Nephron (organoid): ENCODE data around the gene LEMD2.

Experiments used
- H3K27ac Mint-ChIP-seq, 3 experiments: 2 replicates each; pipeline ENCODE4 v1.8.0; 2020; ENCODE audit warnings: mixed read lengths in 3 of 3, mild to moderate bottlenecking in 2 of 3, moderate library complexity in 1 of 3
- H3K27me3 Mint-ChIP-seq: 2 replicates; pipeline ENCODE4 v1.8.0; 2021; ENCODE audit warnings: low read depth, mild to moderate bottlenecking, moderate library complexity, mixed read lengths
- H3K36me3 Mint-ChIP-seq: 2 replicates; pipeline ENCODE4 v1.8.0; 2020; ENCODE audit warnings: low read depth, mixed read lengths
- H3K4me1 Mint-ChIP-seq: 2 replicates; pipeline ENCODE4 v1.8.0; 2020; ENCODE audit warnings: mixed read lengths
- H3K4me3 Mint-ChIP-seq, 3 experiments: 2 replicates each; pipeline ENCODE4 v1.8.0; 2020; ENCODE audit warnings: mild to moderate bottlenecking in 3 of 3, mixed read lengths in 3 of 3, moderate library complexity in 2 of 3
- H3K9me3 Mint-ChIP-seq: 2 replicates; pipeline ENCODE4 v1.8.0; 2020; ENCODE audit warnings: mixed read lengths
- TF ChIP-seq, protein P1 (sequence below), 3 experiments: fragments of 200-600 bp; sonication (generic); IDR thresholded peaks; one replicate each; pipeline ENCODE4 v1.5.0; 2021; ENCODE audit warnings: antibody characterized with exemption in 3 of 3; ENCODE audit not compliant: unreplicated experiment in 3 of 3

Gene LEMD2

DNA sequence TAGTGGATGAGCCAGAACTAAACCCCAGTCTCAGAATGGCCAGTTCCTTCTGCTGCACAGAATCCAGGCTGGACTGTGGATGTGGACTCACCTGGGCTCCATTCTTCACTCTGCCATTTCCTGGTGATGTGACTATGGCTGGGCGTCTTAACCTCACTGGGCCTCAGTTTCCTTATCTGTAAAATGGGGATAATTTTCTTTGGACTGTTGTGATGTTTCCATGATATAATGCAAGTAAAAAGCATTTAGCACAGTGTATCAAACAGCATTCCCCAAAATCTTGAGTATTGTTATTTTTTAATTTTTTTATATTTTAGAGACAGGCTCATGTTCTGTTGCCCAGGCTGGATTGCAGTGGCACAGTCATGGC is 36.3 kb downstream of the LEMD2 start:
- peaks cover 29% of the 10 kb centered on the region for H3K27me3 Mint-ChIP-seq
- no peaks in the 10 kb centered on the region for H3K36me3 Mint-ChIP-seq
- no peaks in the 10 kb centered on the region for H3K9me3 Mint-ChIP-seq
- H3K27ac Mint-ChIP-seq: no peak overlapping the region
- TF ChIP-seq, protein P1, sequence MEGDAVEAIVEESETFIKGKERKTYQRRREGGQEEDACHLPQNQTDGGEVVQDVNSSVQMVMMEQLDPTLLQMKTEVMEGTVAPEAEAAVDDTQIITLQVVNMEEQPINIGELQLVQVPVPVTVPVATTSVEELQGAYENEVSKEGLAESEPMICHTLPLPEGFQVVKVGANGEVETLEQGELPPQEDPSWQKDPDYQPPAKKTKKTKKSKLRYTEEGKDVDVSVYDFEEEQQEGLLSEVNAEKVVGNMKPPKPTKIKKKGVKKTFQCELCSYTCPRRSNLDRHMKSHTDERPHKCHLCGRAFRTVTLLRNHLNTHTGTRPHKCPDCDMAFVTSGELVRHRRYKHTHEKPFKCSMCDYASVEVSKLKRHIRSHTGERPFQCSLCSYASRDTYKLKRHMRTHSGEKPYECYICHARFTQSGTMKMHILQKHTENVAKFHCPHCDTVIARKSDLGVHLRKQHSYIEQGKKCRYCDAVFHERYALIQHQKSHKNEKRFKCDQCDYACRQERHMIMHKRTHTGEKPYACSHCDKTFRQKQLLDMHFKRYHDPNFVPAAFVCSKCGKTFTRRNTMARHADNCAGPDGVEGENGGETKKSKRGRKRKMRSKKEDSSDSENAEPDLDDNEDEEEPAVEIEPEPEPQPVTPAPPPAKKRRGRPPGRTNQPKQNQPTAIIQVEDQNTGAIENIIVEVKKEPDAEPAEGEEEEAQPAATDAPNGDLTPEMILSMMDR (IDR thresholded peaks at IDR 0.05; ENCODE audit: unreplicated experiment in 3 of 3): no peak
- no peak overlapping the region for H3K4me3 Mint-ChIP-seq
- H3K4me1 Mint-ChIP-seq: peaks cover 51% of the 10 kb centered on the region

DNA sequence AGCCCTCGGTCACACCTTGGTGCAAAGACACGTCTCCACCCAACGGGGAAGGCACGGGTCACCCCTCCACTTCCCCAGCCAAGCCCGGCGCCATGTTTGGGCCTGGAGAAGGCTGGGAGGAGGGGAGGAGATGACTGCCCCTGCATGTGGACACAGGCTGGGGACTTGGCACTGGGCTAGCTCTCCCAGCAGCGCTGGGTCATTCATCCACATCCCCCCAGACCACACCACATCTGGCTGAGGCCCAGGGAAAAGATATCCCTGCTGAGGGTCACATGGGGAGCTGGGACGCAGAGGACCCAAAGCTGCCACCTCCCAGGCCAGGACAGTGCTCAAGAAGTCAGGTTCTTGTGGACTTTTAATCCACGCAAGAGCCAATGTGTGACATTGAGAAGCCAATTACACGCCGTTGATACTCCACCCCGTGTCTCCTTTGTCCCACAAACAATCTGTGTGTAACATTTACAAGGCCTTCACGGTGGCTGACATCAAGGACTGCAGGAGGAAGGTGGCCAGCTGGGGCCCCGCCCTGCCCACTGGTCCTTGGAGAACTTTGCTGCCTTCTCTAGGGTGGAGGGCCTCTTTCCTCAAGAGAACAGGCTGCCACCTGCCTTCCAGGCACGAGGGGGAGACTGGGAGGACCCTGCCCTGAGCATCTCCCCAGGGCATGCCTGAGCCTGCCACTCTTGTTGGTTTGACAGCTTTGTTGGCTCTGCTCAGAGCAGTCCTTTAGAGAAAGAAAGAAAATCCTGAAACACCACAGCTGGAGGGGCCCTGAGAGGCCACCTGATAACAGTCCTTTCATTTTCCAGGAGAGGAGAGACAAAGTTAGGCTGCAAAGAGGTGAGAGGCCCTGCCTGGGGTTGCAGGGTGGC is 36.9 kb downstream of the LEMD2 start:
- Mint-ChIP-seq H3K27ac (no peak overlapping the region), H3K9me3 (no peaks in the 10 kb centered on the region), H3K27me3 (peaks cover 33% of the 10 kb centered on the region), H3K36me3 (no peaks in the 10 kb centered on the region), H3K4me3 (no peak overlapping the region), H3K4me1 (peaks cover 52% of the 10 kb centered on the region)
- TF ChIP-seq, protein P1 (IDR thresholded peaks at IDR 0.05; ENCODE audit: unreplicated experiment in 3 of 3): no peak

DNA sequence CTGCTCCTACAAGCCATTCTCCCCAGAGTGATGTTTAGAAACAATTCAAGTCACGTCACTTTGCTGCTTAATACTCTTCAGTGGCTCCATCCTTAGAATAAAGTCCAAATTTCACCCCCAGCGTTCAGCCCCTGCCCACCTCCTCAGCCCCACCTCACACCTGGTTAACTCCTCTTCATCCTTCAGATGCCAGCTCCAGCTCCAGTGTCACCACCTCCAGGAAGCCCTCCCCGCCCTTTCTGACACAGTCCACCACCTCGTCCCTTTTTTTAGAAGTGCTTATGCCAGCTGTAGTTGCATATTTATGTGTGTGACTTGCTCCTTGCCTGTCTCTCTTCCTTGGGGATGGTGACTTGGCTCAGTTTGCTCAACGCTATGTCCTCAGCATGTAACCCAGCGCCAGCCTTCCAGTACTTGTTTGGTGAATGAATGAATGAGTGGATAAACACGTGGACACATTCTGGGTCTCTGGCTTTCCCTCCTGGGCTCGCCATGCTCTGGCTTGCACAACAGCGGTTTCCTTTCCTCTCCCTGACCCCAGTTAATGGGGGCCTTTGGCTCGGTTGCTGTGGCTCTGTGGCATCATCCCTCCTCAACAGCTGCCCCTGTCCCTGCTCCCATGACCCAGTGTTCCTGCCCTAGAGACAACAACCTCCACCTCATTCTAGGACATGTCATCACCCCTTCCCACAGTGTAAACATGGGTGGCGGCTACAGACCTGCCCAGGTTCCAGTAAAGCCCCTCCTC is 38.5 kb downstream of the LEMD2 start:
- Mint-ChIP-seq H3K36me3 (no peaks in the 10 kb centered on the region), H3K27me3 (peaks cover 25% of the 10 kb centered on the region), H3K4me3 (peak overlapping the region in 2 of 3 experiments; percentile 29 to 58), H3K9me3 (no peaks in the 10 kb centered on the region), H3K4me1 (peaks cover 61% of the 10 kb centered on the region), H3K27ac (peak overlapping the region in 2 of 3 experiments; percentile 23 to 56)
- TF ChIP-seq, protein P1 (IDR thresholded peaks at IDR 0.05; ENCODE audit: unreplicated experiment in 3 of 3): no peak

DNA sequence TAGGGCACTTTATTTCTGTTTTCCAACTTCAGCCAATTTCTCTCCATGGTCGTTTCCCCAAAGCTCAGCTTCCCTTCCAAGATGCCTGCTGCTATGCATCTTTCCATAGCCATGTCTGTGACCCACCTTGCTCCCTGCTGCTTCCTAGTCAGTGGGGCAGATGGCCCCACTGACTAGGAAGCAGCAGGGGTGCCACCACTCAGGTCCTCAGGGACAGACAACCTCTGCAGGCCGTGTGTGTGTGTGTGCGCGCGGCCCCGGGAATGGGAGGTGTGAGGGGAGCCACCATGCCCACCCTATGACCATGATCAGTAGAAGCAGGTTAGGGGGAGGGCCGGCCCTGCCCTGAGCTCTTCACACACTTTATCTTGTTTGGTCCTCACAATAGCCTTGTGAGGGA is 39.5 kb downstream of the LEMD2 start:
- Mint-ChIP-seq H3K4me3 (no peak overlapping the region), H3K27ac (peak overlapping the region; percentile 14 to 76 (median 24)), H3K9me3 (no peaks in the 10 kb centered on the region), H3K36me3 (no peaks in the 10 kb centered on the region), H3K4me1 (peaks cover 68% of the 10 kb centered on the region), H3K27me3 (peaks cover 22% of the 10 kb centered on the region)
- TF ChIP-seq, protein P1 (IDR thresholded peaks at IDR 0.05; ENCODE audit: unreplicated experiment in 3 of 3): no peak

DNA sequence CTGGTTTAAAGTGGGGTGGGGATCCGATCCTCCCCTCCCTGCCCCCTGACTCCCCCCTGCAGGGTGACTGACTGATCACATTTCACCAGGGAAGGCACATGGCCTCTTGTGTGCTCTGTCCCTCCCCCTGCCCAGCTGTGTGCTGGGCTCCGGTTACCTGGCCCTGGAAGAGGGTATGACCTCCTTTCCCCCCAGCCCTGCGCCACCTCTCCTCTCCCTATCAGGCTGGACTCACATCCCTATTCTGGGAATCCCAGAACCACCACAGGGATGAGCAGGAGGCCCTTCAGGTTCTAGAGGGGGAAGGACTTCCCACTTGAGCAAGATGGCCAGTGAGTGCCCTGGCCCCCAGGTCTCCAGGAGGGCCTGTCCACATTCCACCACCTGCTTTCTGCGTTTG is 40.1 kb downstream of the LEMD2 start:
- Mint-ChIP-seq H3K4me1 (peaks cover 69% of the 10 kb centered on the region), H3K27me3 (peaks cover 26% of the 10 kb centered on the region)
- TF ChIP-seq, protein P1 (IDR thresholded peaks at IDR 0.05; ENCODE audit: unreplicated experiment in 3 of 3): no peak

More for the DNA sequence above, 40.1 kb downstream of the LEMD2 start:
- Mint-ChIP-seq H3K4me3 (no peak overlapping the region), H3K9me3 (no peaks in the 10 kb centered on the region), H3K36me3 (no peaks in the 10 kb centered on the region), H3K27ac (peak overlapping the region; percentile 14 to 76 (median 24))
